Heart right ventricle (tissue), 16 donors: ENCODE data around the gene DCHS2. TPM values are rescaled to one million over a fixed set of nuclear protein-coding genes. Genes with fewer than 3 reads are reported as not detected.

Source experiments
- ATAC-seq, 8 donors: fragments of 200-7000 bp; cut with Tn5 transposase; one replicate each; pipeline ENCODE4 v1.9.1; 2020; ENCODE audit warnings: mild to moderate bottlenecking in 8 of 8, moderate library complexity in 8 of 8, moderate number of reproducible peaks in 1 of 8
- DNase-seq, 2 donors: peaks; one replicate each; pipeline ENCODE4 v3.0.0-alpha.2; 2020
- H3K27ac ChIP-seq, 10 donors: fragments of 200-600 bp; sonication (generic) in 2 of 10; one replicate each; pipeline versions ENCODE4 v1.5.0 to v1.8.0; 2020 to 2022; ENCODE audit warnings: mild to moderate bottlenecking in 3 of 10
- H3K27me3 ChIP-seq, 7 donors: fragments of 200-600 bp; one replicate each; pipeline ENCODE4 v1.8.0; 2021 to 2022; ENCODE audit warnings: mild to moderate bottlenecking in 2 of 7
- H3K36me3 ChIP-seq, 9 donors: fragments of 200-600 bp; sonication (generic) in 1 of 9; one replicate each; pipeline versions ENCODE4 v1.5.0 to v1.8.0; 2020 to 2022; ENCODE audit warnings: mild to moderate bottlenecking in 2 of 9
- H3K4me1 ChIP-seq, 9 donors: fragments of 200-600 bp; sonication (generic) in 1 of 9; one replicate each; pipeline versions ENCODE4 v1.5.0 to v1.8.0; 2020 to 2022; ENCODE audit warnings: mild to moderate bottlenecking in 4 of 9
- H3K4me3 ChIP-seq, 10 donors: fragments of 200-600 bp; sonication (generic) in 2 of 10; one replicate each; pipeline versions ENCODE4 v1.5.0 to v1.8.0; 2020 to 2022; ENCODE audit warnings: mild to moderate bottlenecking in 7 of 10, moderate library complexity in 2 of 10
- H3K9me3 ChIP-seq, 11 donors: fragments of 200-600 bp in 10 of 11; sonication (generic) in 2 of 11; one replicate each; pipeline versions ENCODE4 v1.5.0 to v1.8.0; 2013 to 2022; ENCODE audit warnings: mild to moderate bottlenecking in 2 of 11, control low read depth in 1 of 11, moderate library complexity in 1 of 11
- CTCF ChIP-seq, 9 donors: fragments of 200-600 bp; sonication (generic) in 2 of 9; IDR thresholded peaks; one replicate each; pipeline versions ENCODE4 v1.5.0 to v1.8.0; 2021 to 2022; ENCODE audit warnings: antibody characterized with exemption in 9 of 9, mild to moderate bottlenecking in 5 of 9, moderate library complexity in 1 of 9
- WGBS, 2 donors: extraction: QIAGEN DNeasy Blood & Tissue Kit; methylation state at CpG; one replicate each; pipeline ENCODE4 v1.1.7; 2013; ENCODE audit warnings: inconsistent platforms in 1 of 2; 5-methylcytosine and 5-hydroxymethylcytosine counted together
- intact Hi-C, 10 donors: fragments of 100-400 bp; cut with DNase I; formaldehyde crosslinking; loops; one replicate each; pipeline versions ENCODE4 v1.11.1 to v1.14.2; 2022
- polyA plus RNA-seq, 2 donors: library from polyadenylated mRNA; stranded (reverse); fragments of 200-250 nt; gene quantifications; one replicate each; pipeline ENCODE4 v1.2.3, GENCODE V29; 2013
- total RNA-seq, 10 donors: library from RNA; stranded (reverse); fragmentation: NEBNext Ultra II Directional in 3 of 10; extraction: Animal tissue kit (Norgen Biotek cat#: 25700) in 3 of 10; gene quantifications; one replicate each; pipeline versions ENCODE4 v1.2.1 to v1.2.4, GENCODE V29; 2021 to 2023
- donor health status: Arrhythmogenic right ventricular cardiomyopathy.
- donor health status: ischemic (EF 13 %, LVEDD 7.1; RV severe dilation, severe dysfunction).
- donor health status: healthy with polysubstance abuse.
- donor health status: DM: no; HTN: yes; CAD: no.
- donor health status: DM: no; HTN: no; CAD: no.
- donor health status: ischemic (EF 25% LVEDD 6.9; RV normal size, moderate dysfunction).
- donor health status: ischemic (EF 25% LVEDD 5.7; RV mildly dilated, moderate dysfunction).
- donor health status: healthy.
- donor health status: DM: yes; HTN: yes; CAD: no.
- donor health status: Ischemic cardiomyopathy.
- donor health status: ischemic (EF 35%, LVEDD 5.7; RV mildly dilated, moderate dysfunction).
- donor health status: nonischemic (EF 11% LVEDD 7.7; RV severe dilation, severe dysfunction).
- donor health status: DM: yes; HTN: yes; CAD: no.
- donor health status: PGD.
- donor health status: ischemic (EF 29% LVEDD 5.4; RV normal size, mild dysfunction).
- donor health status: nonischemic (EF 23%, LVEDD 6.1; RV moderate dilation, normal function).

Gene DCHS2
- total and polyA plus RNA-seq, 12 donors: under 0.01 to 0.14 (median 0.04) TPM; not detected in 7

- no peak for TF ChIP-seq CTCF (IDR thresholded peaks at IDR 0.05)
- Histone ChIP-seq H3K27me3 (peaks cover 0 to 64% (median 42%) of the 10 kb centered on the region in 7 donors), H3K4me1 (no peaks in the 10 kb centered on the region), H3K4me3 (no peak overlapping the region), H3K27ac (no peak overlapping the region), H3K9me3 (no peaks in the 10 kb centered on the region), H3K36me3 (no peaks in the 10 kb centered on the region)
- ATAC-seq (no peak), DNase-seq (no peak)
- 68 to 77% methylated on average over 5 of the region's 5 CpGs for WGBS, 2 donors
- intact Hi-C loops: no loop called here
Measured at GRCh38 chr4:154497889-154498288, 6.3 kb upstream of the DCHS2 start.

- 88 to 94% methylated on average over 2 of the region's 2 CpGs for WGBS, 2 donors
- intact Hi-C loops: no loop called here
Measured at GRCh38 chr4:154495867-154496266, 4.3 kb upstream of the DCHS2 start.

GRCh38 chr4:154492288-154492687, 689 bp upstream of the DCHS2 start:
- no peak for DNase-seq
- WGBS, 2 donors: 9% methylated on average over 16 of the region's 16 CpGs
- no peak for TF ChIP-seq CTCF (IDR thresholded peaks at IDR 0.05)
- Histone ChIP-seq H3K4me1 (peaks cover 0 to 24% (median 21%) of the 10 kb centered on the region in 9 donors), H3K9me3 (no peaks in the 10 kb centered on the region), H3K27ac (no peak overlapping the region), H3K27me3 (peaks cover 26 to 85% (median 74%) of the 10 kb centered on the region in 7 donors), H3K4me3 (peak overlapping the region in 7 of 10 donors; percentile 19 to 51 (median 40)), H3K36me3 (no peaks in the 10 kb centered on the region)
- intact Hi-C loops: no loop called here
- no peak for ATAC-seq

More at GRCh38 chr4:154495867-154496266, 4.3 kb upstream of the DCHS2 start:
- no peak overlapping the region for H3K4me3 ChIP-seq
- no peak for DNase-seq
- H3K9me3 ChIP-seq: no peaks in the 10 kb centered on the region
- H3K4me1 ChIP-seq: peaks cover 0 to 15% (median 14%) of the 10 kb centered on the region in 9 donors
- no peak overlapping the region for H3K27ac ChIP-seq
- ATAC-seq: no peak
- no peak for TF ChIP-seq CTCF (IDR thresholded peaks at IDR 0.05)
- H3K36me3 ChIP-seq: no peaks in the 10 kb centered on the region
- peaks cover 12 to 66% (median 53%) of the 10 kb centered on the region in 7 donors for H3K27me3 ChIP-seq

- Histone ChIP-seq H3K27me3 (peaks cover 26 to 87% (median 74%) of the 10 kb centered on the region in 7 donors), H3K4me3 (peak overlapping the region in 9 of 10 donors; percentile 22 to 51 (median 40)), H3K4me1 (peaks cover 0 to 24% (median 21%) of the 10 kb centered on the region in 9 donors), H3K36me3 (no peaks in the 10 kb centered on the region), H3K27ac (no peak overlapping the region), H3K9me3 (no peaks in the 10 kb centered on the region)
- DNase-seq (peak in 1 of 2 donors; percentile 12), ATAC-seq (peak in 4 of 8 donors; percentile 24 to 41 (median 28))
- intact Hi-C loops: no loop called here
- WGBS, 2 donors: 2 to 3% methylated on average over 76 of the region's 76 CpGs
- no peak for TF ChIP-seq CTCF (IDR thresholded peaks at IDR 0.05)
Measured at GRCh38 chr4:154490583-154491340, 837 bp downstream of the DCHS2 start.
